Measurements from ENCODE around the gene SPSB4. TPM values are rescaled to one million over a fixed set of nuclear protein-coding genes. Genes with fewer than 3 reads are reported as not detected.

Gene SPSB4
- total RNA-seq, 1 donor from 2014 or later, result not detected

GRCh38 chr3:141178026-141178425 lies 126.9 kb downstream of the SPSB4 start:
- intact Hi-C loops (cut with micrococcal nuclease), result no loop called here
- DNase-seq (no peak), ATAC-seq (ENCODE audit: low read depth) (no peak)
- ChIA-PET POLR2A (no interaction called here), CTCF (interaction anchor here (1.0 kb wide), 1 partner anchor 14 kb away, joined by 3 read pairs; no protein-coding TSS in a partner anchor)
- H3K9me3 Mint-ChIP-seq, result peaks cover 14% of the 10 kb centered on the region
- peaks cover 9% of the 10 kb centered on the region for H3K27me3 Mint-ChIP-seq
- H3K27ac Mint-ChIP-seq, result no peak overlapping the region
- H3K4me1 Mint-ChIP-seq, result no peaks in the 10 kb centered on the region
- H3K36me3 Mint-ChIP-seq (ENCODE audit: low read depth), result no peaks in the 10 kb centered on the region
- TF ChIP-seq CTCF (IDR thresholded peaks at IDR 0.05), result no peak
- no peak overlapping the region for H3K4me3 Mint-ChIP-seq

- Mint-ChIP-seq H3K4me3 (no peak overlapping the region), H3K27me3 (peaks cover 9% of the 10 kb centered on the region), H3K9me3 (peaks cover 14% of the 10 kb centered on the region), H3K4me1 (no peaks in the 10 kb centered on the region), H3K27ac (no peak overlapping the region), H3K36me3 (ENCODE audit: low read depth) (no peaks in the 10 kb centered on the region)
- DNase-seq (no peak), ATAC-seq (ENCODE audit: low read depth) (no peak)
- TF ChIP-seq CTCF (IDR thresholded peaks at IDR 0.05), result no peak
- CTCF ChIA-PET, result no interaction called here
- POLR2A ChIA-PET, result no interaction called here
- intact Hi-C loops (cut with micrococcal nuclease), result no loop called here
Observed at GRCh38 chr3:141178551-141178950, 127.4 kb downstream of the SPSB4 start.

- no peaks in the 10 kb centered on the region for H3K36me3 Mint-ChIP-seq (ENCODE audit: low read depth)
- H3K27me3 Mint-ChIP-seq, result peaks cover 7% of the 10 kb centered on the region
- H3K4me3 Mint-ChIP-seq, result no peak overlapping the region
- no peak overlapping the region for H3K27ac Mint-ChIP-seq
- intact Hi-C loops (cut with micrococcal nuclease), result no loop called here
- POLR2A ChIA-PET, result no interaction called here
- CTCF ChIA-PET, result no interaction called here
- no peaks in the 10 kb centered on the region for H3K4me1 Mint-ChIP-seq
- no peak for TF ChIP-seq CTCF (IDR thresholded peaks at IDR 0.05)
- DNase-seq, result no peak
- no peak for ATAC-seq (ENCODE audit: low read depth)
- peaks cover 14% of the 10 kb centered on the region for H3K9me3 Mint-ChIP-seq
Observed at GRCh38 chr3:141179983-141180382, 128.8 kb downstream of the SPSB4 start.

- Mint-ChIP-seq H3K27ac (no peak overlapping the region), H3K27me3 (peaks cover 7% of the 10 kb centered on the region), H3K9me3 (peaks cover 14% of the 10 kb centered on the region), H3K36me3 (ENCODE audit: low read depth) (no peaks in the 10 kb centered on the region), H3K4me1 (no peaks in the 10 kb centered on the region), H3K4me3 (no peak overlapping the region)
- POLR2A ChIA-PET, result no interaction called here
- CTCF ChIA-PET, result no interaction called here
- intact Hi-C loops (cut with micrococcal nuclease), result no loop called here
- no peak for TF ChIP-seq CTCF (IDR thresholded peaks at IDR 0.05)
- ATAC-seq (ENCODE audit: low read depth) (no peak), DNase-seq (no peak)
Observed at GRCh38 chr3:141181196-141181595, 130.0 kb downstream of the SPSB4 start.

- Mint-ChIP-seq H3K4me3 (no peak overlapping the region), H3K27ac (no peak overlapping the region), H3K27me3 (peaks cover 11% of the 10 kb centered on the region), H3K36me3 (ENCODE audit: low read depth) (no peaks in the 10 kb centered on the region), H3K4me1 (no peaks in the 10 kb centered on the region), H3K9me3 (peaks cover 14% of the 10 kb centered on the region)
- no peak for TF ChIP-seq CTCF (IDR thresholded peaks at IDR 0.05)
- intact Hi-C loops (cut with micrococcal nuclease), result no loop called here
- POLR2A ChIA-PET, result no interaction called here
- CTCF ChIA-PET, result no interaction called here
- ATAC-seq (ENCODE audit: low read depth) (no peak), DNase-seq (no peak)
Observed at GRCh38 chr3:141181819-141182218, 130.7 kb downstream of the SPSB4 start.

All from activated B cell treated with CpG ODN at 0.5 μM for 24 hours (primary cell).